ENCODE measurements around the gene TSC2. TPM values are rescaled to one million over a fixed set of nuclear protein-coding genes. Genes with fewer than 3 reads are reported as not detected.
A peak's percentile ranks its signal among the peaks of the same experiment; 100 is the strongest.
"Not testable (repeated sequence)": the region's sequence is repeated elsewhere in the genome, so short reads cannot be mapped to it uniquely, and the experiment has no call there.

The TSC2 gene
- total and polyA plus RNA-seq, 4 donors: 23.3 to 51.2 (median 28.7) TPM

- not testable (repeated sequence) for H3K9ac ChIP-seq (ENCODE audit: low read depth in 1 of 2, low read length in 2 of 2); H3K36me3 ChIP-seq (ENCODE audit: control insufficient read depth in 4 of 4, insufficient read depth in 3 of 4, low read depth in 1 of 4, low read length in 3 of 4); DNase-seq (ENCODE audit: low spot score); H3K9me3 ChIP-seq (ENCODE audit: control insufficient read depth in 4 of 4, low read length in 3 of 4); H3K27me3 ChIP-seq (ENCODE audit: control insufficient read depth in 4 of 4, insufficient read depth in 4 of 4, low read length in 3 of 4); H3K27ac ChIP-seq (ENCODE audit: low read depth in 1 of 2, low read length in 2 of 2); H3K4me3 ChIP-seq (ENCODE audit: low read depth in 1 of 3, low read length in 3 of 3)
- TF ChIP-seq RAD21 (IDR thresholded peaks at IDR 0.05): peak; percentile 34 to 40
- TF ChIP-seq, protein P1, sequence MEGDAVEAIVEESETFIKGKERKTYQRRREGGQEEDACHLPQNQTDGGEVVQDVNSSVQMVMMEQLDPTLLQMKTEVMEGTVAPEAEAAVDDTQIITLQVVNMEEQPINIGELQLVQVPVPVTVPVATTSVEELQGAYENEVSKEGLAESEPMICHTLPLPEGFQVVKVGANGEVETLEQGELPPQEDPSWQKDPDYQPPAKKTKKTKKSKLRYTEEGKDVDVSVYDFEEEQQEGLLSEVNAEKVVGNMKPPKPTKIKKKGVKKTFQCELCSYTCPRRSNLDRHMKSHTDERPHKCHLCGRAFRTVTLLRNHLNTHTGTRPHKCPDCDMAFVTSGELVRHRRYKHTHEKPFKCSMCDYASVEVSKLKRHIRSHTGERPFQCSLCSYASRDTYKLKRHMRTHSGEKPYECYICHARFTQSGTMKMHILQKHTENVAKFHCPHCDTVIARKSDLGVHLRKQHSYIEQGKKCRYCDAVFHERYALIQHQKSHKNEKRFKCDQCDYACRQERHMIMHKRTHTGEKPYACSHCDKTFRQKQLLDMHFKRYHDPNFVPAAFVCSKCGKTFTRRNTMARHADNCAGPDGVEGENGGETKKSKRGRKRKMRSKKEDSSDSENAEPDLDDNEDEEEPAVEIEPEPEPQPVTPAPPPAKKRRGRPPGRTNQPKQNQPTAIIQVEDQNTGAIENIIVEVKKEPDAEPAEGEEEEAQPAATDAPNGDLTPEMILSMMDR (IDR thresholded peaks at IDR 0.05; ENCODE audit: low read depth, low read length, missing input control): peak; percentile 17
- H3K4me1 ChIP-seq (ENCODE audit: control insufficient read depth in 4 of 4, insufficient read depth in 4 of 4, low read length in 3 of 4): peaks cover 0 to 14% (median 4%) of the 10 kb centered on the region in 4 donors
- WGBS: 73% methylated on average over 9 of the region's 9 CpGs
These were observed 73.5 kb downstream of the TSC2 start for GRCh38 chr16:2121325-2121724.

DNA sequence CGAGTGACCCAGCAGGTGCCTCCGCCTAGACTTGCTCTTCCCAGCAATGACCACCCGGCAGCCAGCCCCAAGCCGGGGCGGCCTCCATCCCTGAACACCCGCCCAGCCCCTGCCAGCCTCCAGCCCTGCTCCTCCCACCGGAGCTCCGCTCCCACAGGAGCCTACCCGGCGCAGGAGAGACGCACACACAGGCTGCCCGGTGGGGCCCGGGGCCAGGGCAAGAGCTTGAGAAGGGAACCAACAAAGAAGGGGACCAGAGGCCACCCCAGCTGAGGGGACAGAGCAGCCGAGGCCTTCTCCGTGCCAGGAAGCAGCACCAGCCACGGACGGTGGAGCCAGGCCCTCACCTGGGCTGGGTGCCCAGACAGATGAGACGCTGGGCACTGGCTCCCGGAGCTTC is 74.1 kb downstream of the TSC2 start:
- peaks cover 0 to 20% (median 6%) of the 10 kb centered on the region in 4 donors for H3K4me1 ChIP-seq (ENCODE audit: control insufficient read depth in 4 of 4, insufficient read depth in 4 of 4, low read length in 3 of 4)

More for the DNA sequence above, 74.1 kb downstream of the TSC2 start:
- H3K9ac ChIP-seq (ENCODE audit: low read depth in 1 of 2, low read length in 2 of 2): no peak overlapping the region
- no peak for DNase-seq (ENCODE audit: low spot score)
- no peaks in the 10 kb centered on the region for H3K27me3 ChIP-seq (ENCODE audit: control insufficient read depth in 4 of 4, insufficient read depth in 4 of 4, low read length in 3 of 4)
- no peak overlapping the region for H3K27ac ChIP-seq (ENCODE audit: low read depth in 1 of 2, low read length in 2 of 2)
- H3K4me3 ChIP-seq (ENCODE audit: low read depth in 1 of 3, low read length in 3 of 3): no peak overlapping the region
- TF ChIP-seq, protein P2, sequence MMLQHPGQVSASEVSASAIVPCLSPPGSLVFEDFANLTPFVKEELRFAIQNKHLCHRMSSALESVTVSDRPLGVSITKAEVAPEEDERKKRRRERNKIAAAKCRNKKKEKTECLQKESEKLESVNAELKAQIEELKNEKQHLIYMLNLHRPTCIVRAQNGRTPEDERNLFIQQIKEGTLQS (IDR thresholded peaks at IDR 0.05): no peak
- no peak for TF ChIP-seq SP1 (IDR thresholded peaks at IDR 0.05)
- TF ChIP-seq GABPA (IDR thresholded peaks at IDR 0.05 in 1 of 2, conservative IDR thresholded peaks at IDR 0.05 in 1 of 2): no peak
- no peak for TF ChIP-seq FOXA1 (IDR thresholded peaks at IDR 0.05)
- TF ChIP-seq ZBTB33 (IDR thresholded peaks at IDR 0.05): no peak
- TF ChIP-seq FOXA2 (IDR thresholded peaks at IDR 0.05): no peak
- TF ChIP-seq, protein P1 (IDR thresholded peaks at IDR 0.05; ENCODE audit: low read depth, low read length, missing input control): no peak
- no peak for TF ChIP-seq JUND (IDR thresholded peaks at IDR 0.05)
- TF ChIP-seq RAD21 (IDR thresholded peaks at IDR 0.05): no peak
- TF ChIP-seq HNF4G (IDR thresholded peaks at IDR 0.05): no peak
- TF ChIP-seq YY1 (IDR thresholded peaks at IDR 0.05): no peak
- peaks cover 0 to 1% (median 0%) of the 10 kb centered on the region in 4 donors for H3K36me3 ChIP-seq (ENCODE audit: control insufficient read depth in 4 of 4, insufficient read depth in 3 of 4, low read depth in 1 of 4, low read length in 3 of 4)
- H3K9me3 ChIP-seq (ENCODE audit: control insufficient read depth in 4 of 4, low read length in 3 of 4): no peaks in the 10 kb centered on the region
- WGBS: 77% methylated on average over 19 of the region's 19 CpGs

Measured in liver (tissue), 9 donors.